HG03064 (cell line): ENCODE data around the gene OPA1.
"Not testable (repeated sequence)": the region's sequence is repeated elsewhere in the genome, so short reads cannot be mapped to it uniquely, and the experiment has no call there.

Experiments
- ATAC-seq: cut with Tn5 transposase; IDR thresholded peaks from one replicate; pipeline ENCODE4 v1.9.1; 2021; ENCODE audit warnings: low read depth; ENCODE audit not compliant: unreplicated experiment

Gene OPA1

DNA sequence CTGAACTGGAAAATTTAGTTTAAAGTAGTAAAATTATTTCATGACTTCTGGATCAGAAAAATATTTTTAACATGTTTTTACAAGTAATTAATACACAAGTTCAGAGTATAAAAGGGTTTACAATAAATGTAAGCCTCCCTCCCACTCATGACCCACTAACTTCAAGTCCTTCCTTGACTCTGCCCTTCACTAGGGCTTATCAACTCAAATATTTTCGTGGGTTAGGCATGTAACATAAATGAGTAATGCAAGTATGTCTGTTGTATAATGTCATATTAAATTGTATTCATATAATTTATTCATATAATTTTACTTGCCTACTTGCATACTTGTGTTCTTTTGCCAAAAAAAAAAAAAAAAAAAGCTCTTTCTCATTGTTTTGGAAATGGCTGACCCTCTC, 3.4 kb upstream of the OPA1 start:
- no peak for ATAC-seq

DNA sequence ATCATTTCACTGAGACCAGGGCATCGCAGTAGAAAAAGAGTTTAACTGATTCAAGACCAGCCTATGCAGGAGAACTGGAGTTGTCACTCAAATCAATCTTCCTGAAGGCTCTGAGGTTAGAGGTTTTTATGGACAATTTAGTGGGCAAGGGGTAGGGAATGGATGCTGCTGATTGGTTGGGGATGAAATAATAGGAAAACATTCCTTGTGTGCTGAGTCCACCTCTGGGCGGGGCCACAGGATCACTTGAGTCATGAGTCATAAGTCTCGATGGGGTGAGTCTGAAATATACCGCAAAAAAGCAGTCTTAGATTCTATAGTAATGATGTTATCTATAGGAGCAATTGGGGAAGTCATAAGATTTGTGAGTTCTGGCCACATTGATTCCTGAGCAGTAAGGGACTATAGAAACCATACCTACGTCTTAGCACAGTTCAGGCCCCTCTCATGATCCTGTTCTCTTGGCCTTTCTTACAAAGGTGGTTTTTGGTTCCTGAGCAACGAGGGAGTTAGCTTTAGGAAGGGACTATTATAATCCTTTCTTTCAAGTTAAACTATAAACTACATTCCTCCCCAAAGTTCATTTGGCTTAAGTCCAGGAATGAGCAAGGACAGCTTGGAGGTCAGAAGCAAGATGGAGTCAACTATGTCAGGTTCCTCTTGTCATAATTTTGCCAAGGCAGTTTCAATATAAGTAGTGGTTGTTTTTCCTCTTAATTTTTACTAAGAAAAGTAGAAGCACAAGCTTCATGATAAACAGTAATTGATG, 2.7 kb upstream of the OPA1 start:
- ATAC-seq, result no peak

DNA sequence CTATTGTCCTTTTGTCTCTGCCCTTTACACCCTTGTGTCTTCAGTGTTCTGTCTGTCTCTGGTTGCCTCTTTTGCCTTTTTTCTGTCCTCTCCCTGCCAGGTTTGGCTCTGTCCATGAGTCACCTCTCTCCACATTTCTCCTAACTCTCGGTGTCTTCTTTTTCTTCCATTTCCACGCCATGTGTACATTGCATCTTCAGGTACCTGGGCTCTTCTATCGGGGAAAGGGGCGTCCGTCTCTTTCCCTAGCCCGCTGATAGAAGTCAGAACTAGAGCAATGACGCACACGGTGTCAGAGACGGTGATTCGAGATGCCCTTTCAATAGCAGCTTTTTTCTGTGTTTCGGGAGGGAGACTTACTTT, 641 bp downstream of the OPA1 start:
- ATAC-seq, result peak; percentile 4

DNA sequence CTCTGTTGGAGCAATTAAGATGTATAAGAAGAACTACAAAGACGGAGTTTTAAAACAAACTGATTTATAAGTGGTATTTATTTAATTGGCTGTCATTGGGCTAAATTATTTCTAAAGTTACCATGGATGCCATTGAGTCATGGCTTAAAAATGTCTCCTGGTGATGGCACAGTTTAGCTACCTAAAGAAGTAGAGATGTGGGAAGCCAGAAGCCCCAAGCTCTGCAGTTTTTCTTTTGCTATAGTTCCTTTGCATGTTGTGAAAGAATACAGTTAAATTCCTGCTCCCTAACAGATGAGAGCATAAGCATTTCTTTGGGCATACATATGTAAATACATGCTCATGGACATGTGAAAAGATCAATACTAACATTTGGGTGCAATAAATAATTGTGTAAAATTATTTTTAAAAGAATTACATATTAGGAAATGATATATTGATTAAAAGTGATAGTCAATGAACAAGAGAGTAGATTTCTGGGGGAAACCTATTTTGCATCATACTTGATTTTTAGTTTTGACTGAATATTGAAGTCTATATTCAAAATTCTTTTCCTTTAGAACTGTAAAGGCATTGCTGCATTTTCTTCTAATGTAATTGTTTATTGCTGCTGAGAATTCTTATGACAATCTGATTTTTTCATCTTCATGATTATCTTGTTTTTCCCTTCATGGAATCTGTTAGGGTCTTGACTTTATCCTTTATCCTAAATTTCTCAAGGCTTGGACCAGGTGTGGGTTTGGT, 2.1 kb downstream of the OPA1 start:
- no peak for ATAC-seq

DNA sequence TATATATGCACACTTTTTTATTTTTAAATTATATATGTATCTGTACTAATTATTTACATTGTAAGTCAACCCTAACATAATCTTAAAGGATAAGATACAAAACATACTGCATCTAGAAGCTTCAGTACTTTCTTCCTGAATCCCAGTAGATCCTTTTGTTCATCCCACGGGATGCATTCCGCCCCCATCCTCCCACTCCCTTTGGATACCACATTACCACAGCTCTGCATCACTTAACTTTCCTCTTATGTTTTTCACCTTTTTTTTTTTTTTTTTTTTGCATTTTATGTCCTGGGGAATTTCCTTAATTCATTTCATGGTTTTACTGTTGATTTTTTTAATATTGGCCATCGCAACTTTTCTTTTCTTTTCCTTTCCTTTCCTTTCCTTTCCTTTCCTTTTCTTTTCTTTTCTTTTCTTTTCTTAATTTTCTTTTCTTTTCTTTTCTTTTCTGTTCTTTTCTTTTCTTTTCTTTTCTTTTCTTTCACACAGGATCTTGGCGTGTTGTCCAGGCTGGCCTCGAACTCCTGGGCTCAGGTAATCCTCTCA, 3.0 kb downstream of the OPA1 start:
- ATAC-seq, result no peak

DNA sequence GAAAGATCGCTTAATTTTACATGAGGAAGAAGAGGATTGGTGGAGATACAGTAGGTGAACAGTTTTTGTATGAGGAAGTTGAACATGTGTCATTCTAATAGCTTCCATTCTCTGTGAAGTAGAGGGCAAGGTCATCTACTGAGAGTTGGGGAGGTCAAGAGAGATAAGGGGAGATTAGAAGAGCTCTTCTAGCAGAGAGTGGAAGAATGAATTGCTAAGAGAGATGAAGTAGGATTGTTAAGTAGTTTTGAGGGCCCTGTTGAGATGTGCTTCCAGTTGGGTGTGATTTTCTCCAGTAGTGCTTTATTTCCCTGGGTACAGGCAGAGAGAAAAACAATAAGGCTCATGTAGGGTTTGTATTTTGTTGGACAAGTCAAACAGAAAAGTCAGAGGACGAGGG, 5.2 kb downstream of the OPA1 start:
- ATAC-seq, result no peak

DNA sequence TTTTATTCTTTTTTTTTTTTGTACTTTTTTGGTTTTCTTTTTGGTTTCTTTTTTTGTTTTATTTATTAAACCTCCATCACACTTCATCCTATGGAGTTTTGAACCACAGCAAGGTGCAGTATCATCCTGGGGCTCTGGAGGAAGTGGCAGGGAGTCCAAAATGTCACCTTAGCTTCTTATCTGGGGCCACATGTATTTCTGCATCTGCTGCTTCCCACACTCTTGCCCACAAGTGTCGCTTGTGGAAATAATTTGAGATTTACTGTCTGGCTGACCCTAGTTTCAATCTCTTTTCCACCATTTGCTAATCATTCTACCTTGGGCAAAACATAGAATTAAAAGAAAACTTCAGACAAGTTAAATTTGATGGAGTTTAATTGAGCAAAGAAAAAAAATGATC, 6.4 kb downstream of the OPA1 start:
- ATAC-seq, result no peak

DNA sequence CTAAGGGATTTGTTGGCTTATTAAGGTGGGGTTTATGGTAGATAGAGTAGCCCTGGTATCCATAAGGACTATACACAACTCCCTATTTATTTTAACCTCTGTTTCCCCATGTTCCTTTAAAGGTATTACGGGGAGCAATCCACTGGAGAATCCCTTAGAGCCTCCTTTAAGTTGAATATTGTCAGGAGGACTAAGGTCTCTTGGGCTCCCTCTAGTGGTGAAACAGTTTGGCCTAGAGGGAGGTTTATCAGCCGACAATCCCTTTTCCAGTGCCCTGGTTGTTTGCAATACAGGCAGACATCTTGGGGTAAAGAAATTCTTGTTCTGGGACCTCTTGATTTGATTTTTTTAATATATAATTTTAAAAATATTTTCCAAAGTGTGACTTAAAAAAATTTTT, 12.9 kb downstream of the OPA1 start:
- no peak for ATAC-seq

DNA sequence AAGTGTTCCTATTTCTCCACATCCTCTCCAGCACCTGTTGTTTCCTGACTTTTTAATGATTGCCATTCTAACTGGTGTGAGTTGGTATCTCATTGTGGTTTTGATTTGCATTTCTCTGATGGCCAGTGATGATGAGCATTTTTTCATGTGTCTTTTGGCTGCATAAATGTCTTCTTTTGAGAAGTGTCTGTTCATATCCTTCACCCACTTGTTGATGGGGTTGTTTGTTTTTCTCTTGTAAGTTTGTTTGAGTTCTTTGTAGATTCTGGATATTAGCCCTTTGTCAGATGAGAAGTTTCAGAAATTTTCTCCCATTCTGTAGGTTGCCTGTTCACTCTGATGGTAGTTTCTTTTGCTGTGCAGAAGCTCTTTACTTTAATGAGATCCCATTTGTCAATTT, 13.9 kb downstream of the OPA1 start:
- not testable (repeated sequence) for ATAC-seq

DNA sequence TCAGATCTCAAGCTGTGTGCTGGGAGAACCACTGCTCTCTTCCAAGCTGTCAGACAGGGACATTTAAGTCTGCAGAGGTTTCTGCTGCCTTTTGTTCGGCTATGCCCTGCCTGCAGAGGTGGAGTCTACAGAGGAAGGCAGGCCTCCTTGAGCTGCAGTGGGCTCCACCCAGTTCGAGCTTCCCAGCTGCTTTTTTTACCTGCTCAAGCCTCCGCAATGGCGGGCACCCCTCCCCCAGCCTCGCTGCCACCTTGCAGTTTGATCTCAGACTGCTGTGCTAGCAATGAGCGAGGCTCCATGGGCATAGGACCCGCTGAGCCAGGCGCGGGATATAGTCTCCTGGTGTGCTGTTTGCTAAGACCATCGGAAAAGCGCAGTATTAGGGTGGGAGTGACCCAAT, 17.5 kb downstream of the OPA1 start:
- not testable (repeated sequence) for ATAC-seq

DNA sequence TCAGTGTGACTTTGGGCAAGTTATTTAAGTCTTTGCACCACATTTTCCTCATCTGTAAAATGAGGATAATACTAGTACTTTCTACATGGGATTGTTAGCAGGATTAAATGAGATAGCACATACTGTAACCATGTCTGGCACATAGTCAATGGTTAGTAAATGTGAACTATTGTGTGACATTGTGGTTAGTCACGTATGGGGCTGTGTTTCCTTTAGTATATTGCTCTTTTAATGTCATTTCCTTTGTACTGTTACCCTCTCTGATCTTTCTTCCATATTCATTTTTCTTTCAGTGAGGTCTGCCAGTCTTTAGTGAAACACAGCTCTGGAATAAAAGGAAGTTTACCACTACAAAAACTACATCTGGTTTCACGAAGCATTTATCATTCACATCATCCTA, 21.4 kb downstream of the OPA1 start:
- no peak for ATAC-seq

DNA sequence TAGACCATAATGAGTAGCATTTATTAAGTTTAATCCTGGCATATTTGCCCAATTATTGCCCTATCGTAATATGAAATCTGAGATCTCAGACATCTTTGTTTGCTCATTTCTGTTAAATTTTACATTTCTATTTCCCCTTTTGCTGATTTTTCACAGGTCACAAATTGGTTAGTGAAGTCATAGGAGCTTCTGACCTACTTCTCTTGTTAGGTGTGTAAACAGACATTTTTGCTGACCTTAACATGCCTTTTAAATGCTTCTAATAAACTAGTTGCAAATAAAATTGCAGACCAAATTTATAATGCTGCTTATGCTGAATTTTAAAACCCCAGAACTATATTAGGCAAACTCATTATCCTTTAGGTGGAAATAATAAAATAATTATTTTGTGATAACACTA, 24.6 kb downstream of the OPA1 start:
- no peak for ATAC-seq

DNA sequence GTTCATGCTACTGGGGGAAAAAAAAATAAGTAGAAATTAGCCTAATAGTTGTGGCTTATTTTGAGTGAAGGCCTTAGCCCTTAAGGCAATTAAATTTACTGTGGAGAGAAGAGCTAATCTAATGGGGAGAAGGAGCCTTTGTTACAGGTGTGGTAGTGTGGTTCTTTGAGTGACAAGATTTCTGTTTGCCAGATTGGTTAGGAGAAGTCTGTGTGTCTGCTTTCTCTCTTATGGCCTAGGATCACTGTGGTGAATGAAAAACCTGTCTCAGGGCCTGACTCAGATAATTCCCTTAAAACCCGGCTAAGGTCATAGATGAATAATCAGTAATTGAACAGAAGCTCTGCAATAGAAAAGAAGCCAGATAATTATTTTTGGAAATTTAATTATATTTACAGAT, 27.0 kb downstream of the OPA1 start:
- ATAC-seq, result no peak

DNA sequence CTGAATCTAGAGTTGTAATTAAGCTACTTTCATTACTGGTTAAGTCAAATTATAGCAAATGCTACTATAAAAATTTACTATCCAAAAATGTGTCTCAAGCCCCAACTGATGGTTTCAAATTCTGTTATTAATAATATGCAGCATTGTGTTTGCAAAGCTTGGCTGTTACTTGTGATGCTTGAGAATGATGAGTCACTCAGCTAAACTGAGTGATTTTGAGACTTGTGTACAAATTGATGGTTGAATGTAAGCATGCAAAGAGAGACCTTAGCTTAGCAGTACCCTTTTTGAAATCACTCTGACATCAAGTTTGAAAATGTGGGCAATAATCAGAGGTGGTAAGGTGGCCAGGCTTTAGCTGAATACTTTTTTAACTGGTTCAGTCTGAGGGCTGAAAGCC, 27.6 kb downstream of the OPA1 start:
- peak; percentile 77 for ATAC-seq

DNA sequence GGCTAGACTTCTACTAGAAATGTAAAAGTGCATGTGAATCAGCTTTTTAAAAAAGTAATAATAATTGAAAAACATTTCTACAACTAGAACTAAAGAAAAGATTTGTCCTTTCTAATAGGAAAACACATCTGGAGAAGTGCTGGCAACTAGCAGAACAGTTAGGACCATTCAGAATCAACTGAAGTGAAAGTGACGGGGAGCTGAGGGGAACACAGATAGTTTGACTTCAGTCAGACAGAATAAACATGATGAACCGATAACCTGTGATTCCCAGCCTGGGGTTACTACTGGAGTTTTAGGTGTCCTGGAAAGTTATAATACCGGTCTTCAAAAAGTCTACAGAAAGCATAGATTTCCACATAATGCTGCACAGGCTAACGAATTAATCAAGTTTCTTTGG, 28.1 kb downstream of the OPA1 start:
- ATAC-seq, result peak; percentile 23

DNA sequence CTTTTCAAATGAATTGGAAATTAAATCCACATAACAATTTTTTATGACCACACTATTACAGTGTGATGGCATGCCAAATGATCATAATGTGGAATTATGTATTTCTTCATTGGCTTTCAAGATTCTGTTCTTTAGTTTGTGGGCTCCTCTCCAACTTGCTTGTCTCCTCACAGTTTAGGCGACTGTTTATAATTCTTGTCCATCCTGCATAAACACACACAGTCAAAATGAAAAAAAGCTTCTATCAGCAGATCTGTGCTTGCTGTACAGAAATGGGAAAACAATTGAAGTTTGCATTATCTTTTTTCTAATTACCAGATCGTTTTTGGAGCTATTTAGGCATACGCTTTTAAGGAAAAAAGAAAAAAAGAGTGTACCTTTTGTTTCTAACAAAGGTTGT, 37.0 kb downstream of the OPA1 start:
- ATAC-seq, result no peak

DNA sequence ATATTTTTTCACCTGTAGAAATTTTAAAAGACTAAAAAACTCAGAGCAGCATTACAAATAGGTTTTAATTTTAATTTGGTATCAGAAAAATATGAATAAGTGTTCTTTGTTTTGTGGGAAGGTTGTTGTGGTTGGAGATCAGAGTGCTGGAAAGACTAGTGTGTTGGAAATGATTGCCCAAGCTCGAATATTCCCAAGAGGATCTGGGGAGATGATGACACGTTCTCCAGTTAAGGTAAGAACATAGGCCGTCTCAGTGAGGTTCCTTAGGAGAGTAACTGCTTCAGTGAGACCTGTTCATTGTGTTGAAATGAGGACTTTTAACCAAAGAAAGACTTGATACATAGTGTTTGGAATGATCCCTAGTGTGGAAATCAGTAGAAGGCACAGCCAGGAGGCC, 44.8 kb downstream of the OPA1 start:
- ATAC-seq, result no peak

DNA sequence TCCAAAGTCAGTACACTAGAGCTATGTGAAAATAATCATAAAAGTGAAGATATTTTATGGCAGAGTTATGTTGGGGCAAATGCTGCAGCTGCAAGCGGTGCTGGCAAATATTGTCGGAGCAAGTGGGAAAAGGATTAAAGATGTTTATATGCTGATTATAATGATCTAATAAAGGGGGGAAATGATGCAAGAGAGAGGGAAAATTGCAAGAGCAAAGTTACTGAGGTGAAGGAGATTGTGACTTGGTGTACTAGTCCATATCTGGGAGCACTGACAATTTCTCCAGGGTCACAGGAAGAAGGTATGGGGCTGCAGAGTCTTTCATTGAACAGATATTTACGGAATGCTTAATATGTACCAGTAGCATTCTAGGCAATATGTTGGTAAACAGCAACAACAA, 45.8 kb downstream of the OPA1 start:
- ATAC-seq, result no peak

DNA sequence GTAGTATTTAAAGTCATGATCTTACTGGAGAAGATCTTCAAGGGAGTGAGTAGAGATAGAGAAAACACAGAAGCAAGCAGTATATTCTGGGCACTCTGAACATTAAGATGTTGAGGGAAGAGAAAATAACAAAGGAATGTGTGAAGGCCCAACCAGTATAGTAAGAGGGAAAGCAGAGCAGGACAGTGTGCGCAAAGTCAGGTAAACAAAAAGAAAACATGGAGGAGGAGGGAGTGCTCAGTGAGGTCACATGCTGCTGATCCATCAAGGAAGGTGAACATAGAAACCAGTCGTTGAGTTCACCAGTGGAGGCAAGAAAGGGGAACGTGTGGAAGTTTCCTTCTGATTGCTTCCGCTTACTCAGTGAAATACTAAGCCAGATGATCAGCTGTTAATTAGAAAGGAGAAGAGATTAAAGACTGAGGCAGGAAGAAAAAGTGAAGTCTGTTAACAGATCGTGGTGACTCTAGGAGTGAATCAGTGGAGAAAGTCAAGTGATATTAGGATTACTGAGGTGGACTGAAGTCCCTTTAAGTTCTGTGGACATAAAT, 47.2 kb downstream of the OPA1 start:
- no peak for ATAC-seq

DNA sequence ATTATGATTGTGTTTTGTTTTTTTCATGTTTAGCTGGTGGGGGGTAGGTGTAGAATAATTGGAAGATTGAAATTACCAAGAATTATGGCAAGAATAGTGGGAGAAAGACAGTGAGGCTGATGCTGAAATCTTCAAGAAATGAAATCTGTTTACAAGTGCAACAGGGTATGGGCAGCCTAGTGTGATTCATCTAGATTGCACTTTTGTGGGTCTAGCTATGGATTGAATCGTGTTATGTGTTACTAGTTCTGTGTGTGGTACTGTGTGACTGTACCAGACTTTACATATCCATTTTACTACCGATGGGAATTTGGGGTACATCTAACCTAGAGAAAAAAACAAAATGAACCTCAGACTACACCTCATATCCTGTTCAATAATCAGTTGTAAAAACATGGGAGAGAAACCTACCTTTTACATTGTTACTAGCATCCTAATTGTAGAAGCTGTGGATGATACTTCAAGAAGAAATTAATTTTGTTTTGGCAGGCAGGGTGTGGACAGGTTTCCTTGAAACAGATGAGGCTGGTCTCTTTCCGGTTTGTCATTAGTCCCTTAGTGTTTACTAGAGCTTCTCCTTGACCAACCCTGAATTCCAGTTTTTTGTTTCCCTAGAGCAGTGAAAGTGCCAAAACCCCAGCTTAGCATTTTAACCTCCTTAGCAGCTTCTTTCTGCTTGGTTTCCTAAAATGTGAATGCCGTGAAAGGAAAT, 47.9 kb downstream of the OPA1 start:
- no peak for ATAC-seq

DNA sequence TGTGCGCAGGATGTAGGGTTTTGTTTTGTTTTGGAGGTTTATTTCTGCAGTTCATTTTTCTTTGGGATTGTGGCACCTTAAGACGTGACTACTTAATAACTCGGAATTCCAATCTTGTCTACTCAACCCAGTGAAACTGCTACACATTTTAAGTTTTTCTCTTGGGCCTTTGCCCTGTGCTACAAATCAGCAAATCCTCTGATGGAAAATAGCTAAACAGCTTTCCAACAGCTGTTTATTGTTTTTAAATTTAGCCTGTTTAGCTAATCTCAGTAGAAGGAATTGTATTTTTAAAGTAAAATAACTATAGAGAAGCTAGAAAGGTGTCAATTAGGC, 48.4 kb downstream of the OPA1 start:
- ATAC-seq, result no peak
